Breast epithelium (tissue), 3 donors: ENCODE data around the gene CLTRN.

Experiments
- POLR2AphosphoS5 ChIP-seq, 3 donors: sonication (generic); formaldehyde crosslinking; IDR thresholded peaks; one replicate each; pipeline ENCODE4 v1.6.1; 2017; ENCODE audit warnings: antibody characterized with exemption in 3 of 3
- TF ChIP-seq, protein P1 (sequence below), 3 donors: fragments of 450-650 bp; IDR thresholded peaks; one replicate each; pipeline ENCODE4 v1.5.1; 2016 to 2017; ENCODE audit warnings: antibody characterized with exemption in 3 of 3, mild to moderate bottlenecking in 3 of 3, moderate library complexity in 3 of 3

DNA sequence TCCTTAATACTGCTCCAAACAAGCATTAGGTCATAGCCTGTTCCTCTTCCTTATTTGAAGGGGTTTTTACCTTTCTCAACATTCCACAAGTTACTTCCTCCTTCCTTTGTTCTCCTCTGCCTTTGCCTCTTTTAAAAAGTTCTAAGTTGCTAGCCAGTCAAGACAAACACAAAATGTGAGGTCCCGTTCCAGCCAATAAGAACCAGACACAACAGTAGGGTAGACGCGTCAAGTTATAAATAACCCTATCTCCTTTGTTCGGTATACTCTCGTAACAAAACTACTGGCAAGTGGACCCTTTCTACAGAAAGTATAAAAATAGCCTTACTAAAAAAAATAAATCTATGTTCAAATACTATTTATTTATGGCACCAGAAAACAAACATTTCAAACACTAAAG is 57.5 kb downstream of the CLTRN start:
- TF ChIP-seq, protein P1, sequence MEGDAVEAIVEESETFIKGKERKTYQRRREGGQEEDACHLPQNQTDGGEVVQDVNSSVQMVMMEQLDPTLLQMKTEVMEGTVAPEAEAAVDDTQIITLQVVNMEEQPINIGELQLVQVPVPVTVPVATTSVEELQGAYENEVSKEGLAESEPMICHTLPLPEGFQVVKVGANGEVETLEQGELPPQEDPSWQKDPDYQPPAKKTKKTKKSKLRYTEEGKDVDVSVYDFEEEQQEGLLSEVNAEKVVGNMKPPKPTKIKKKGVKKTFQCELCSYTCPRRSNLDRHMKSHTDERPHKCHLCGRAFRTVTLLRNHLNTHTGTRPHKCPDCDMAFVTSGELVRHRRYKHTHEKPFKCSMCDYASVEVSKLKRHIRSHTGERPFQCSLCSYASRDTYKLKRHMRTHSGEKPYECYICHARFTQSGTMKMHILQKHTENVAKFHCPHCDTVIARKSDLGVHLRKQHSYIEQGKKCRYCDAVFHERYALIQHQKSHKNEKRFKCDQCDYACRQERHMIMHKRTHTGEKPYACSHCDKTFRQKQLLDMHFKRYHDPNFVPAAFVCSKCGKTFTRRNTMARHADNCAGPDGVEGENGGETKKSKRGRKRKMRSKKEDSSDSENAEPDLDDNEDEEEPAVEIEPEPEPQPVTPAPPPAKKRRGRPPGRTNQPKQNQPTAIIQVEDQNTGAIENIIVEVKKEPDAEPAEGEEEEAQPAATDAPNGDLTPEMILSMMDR (IDR thresholded peaks at IDR 0.05): no peak
- no peak for TF ChIP-seq POLR2AphosphoS5 (IDR thresholded peaks at IDR 0.05)
